NT2/D1 (cell line): ENCODE measurements around the gene PGPEP1.

Experiments
- YY1 ChIP-seq: IDR thresholded peaks from 2 replicates; pipeline ENCODE4 v1.6.1; 2011; ENCODE audit not compliant: insufficient read length, insufficient read depth
- ZNF274 ChIP-seq: IDR thresholded peaks from 2 replicates; pipeline ENCODE4 v1.6.1; 2011; ENCODE audit warnings: mild to moderate bottlenecking, low read depth, low read length

GRCh38 chr19:18307271-18307681, 33.1 kb upstream of the PGPEP1 start:
- TF ChIP-seq YY1 (no peak), ZNF274 (no peak)
